ENCODE measurements around the gene TPCN2. TPM values are rescaled to one million over a fixed set of nuclear protein-coding genes. Genes with fewer than 3 reads are reported as not detected.

The TPCN2 gene
- total and polyA plus RNA-seq, 9 of the 15 experiments (the other 6 are each of a cell fraction or from before 2014, with no cell fraction given) = 0.66 to 10.2 (median 4.6) TPM

- Histone ChIP-seq H3K9ac (ENCODE audit: insufficient read depth in 1 of 2, low read depth in 2 of 2, low read length in 2 of 2) (no peak overlapping the region), H3K9me1 (ENCODE audit: control insufficient read depth, insufficient read depth, low read length) (no peaks in the 10 kb centered on the region), H3K27ac (ENCODE audit: extremely low read depth, low read depth, low read length) (no peak overlapping the region), H3K4me1 (replicated peaks in 1 of 2; ENCODE audit: control insufficient read depth in 2 of 2, insufficient read depth in 2 of 2, low read length in 2 of 2) (peaks cover 0 to 2% of the 10 kb centered on the region in 2 experiments; a peak in 1 of 5 replicates), H4K20me1 (replicated peaks; ENCODE audit: control insufficient read depth, insufficient read depth, low read length) (no peaks in the 10 kb centered on the region), H2AFZ (ENCODE audit: low read depth, low read length) (no peak overlapping the region), H3K27me3 (ENCODE audit: control insufficient read depth in 2 of 2, insufficient read depth in 2 of 2, low read length in 2 of 2) (peaks cover 2 to 19% of the 10 kb centered on the region in 2 experiments; a peak in 4 of 5 replicates), H3K4me3 (no peak overlapping the region), H3K79me2 (ENCODE audit: control insufficient read depth, insufficient read depth, low read length) (no peaks in the 10 kb centered on the region), H3K36me3 (ENCODE audit: control insufficient read depth, insufficient read depth, low read length) (no peaks in the 10 kb centered on the region), H3K9me3 (replicated peaks; ENCODE audit: control insufficient read depth, insufficient read depth, low read depth, low read length) (no peaks in the 10 kb centered on the region), H3K4me2 (ENCODE audit: insufficient read depth, low read length) (no peak overlapping the region)
- DNase-seq (ENCODE audit: extremely low read depth in 1 of 4, low spot score in 3 of 4) = no peak
- ChIA-PET CTCF (ENCODE audit: low intra/inter-chr PET ratio) (no interaction called here), POLR2A (no interaction called here)
- intact Hi-C loops (cut with micrococcal nuclease) = no loop called here
- no peak for ATAC-seq
- WGBS (ENCODE audit: insufficient coverage, low coverage, missing lambda C conversion rate) = 16% methylated on average over 8 of the region's 8 CpGs
- BruUV-seq (replicated peaks) = no TSS peak
- FAIRE-seq = no peak
- no peak for TF ChIP-seq THRA (IDR thresholded peaks at IDR 0.05)
- in situ Hi-C loops (cut with MboI) = no loop called here
Measured at GRCh38 chr11:69173925-69174581, 125.3 kb downstream of the TPCN2 start.

- intact Hi-C loops (cut with micrococcal nuclease) = no loop called here
- DNase-seq (ENCODE audit: extremely low read depth in 1 of 4, low spot score in 3 of 4) (no peak), ATAC-seq (no peak), FAIRE-seq (no peak)
- peaks cover 2 to 19% of the 10 kb centered on the region in 2 experiments; a peak in 4 of 5 replicates for H3K27me3 ChIP-seq (ENCODE audit: control insufficient read depth in 2 of 2, insufficient read depth in 2 of 2, low read length in 2 of 2)
- no peaks in the 10 kb centered on the region for H3K36me3 ChIP-seq (ENCODE audit: control insufficient read depth, insufficient read depth, low read length)
- peaks cover 0 to 4% of the 10 kb centered on the region in 2 experiments; a peak in 1 of 5 replicates for H3K4me1 ChIP-seq (replicated peaks in 1 of 2; ENCODE audit: control insufficient read depth in 2 of 2, insufficient read depth in 2 of 2, low read length in 2 of 2)
- H3K79me2 ChIP-seq (ENCODE audit: control insufficient read depth, insufficient read depth, low read length) = no peaks in the 10 kb centered on the region
- H3K27ac ChIP-seq (ENCODE audit: extremely low read depth, low read depth, low read length) = no peak overlapping the region
- BruUV-seq (replicated peaks) = no TSS peak
- ChIA-PET CTCF (ENCODE audit: low intra/inter-chr PET ratio) (no interaction called here), POLR2A (no interaction called here)
- TF ChIP-seq AFF1 (IDR thresholded peaks at IDR 0.05; ENCODE audit: low read depth in 1 of 2, partially characterized antibody in 2 of 2) (no peak), FOXM1 (IDR thresholded peaks at IDR 0.05; ENCODE audit: low read depth) (no peak), FOXM1 (CRISPR knock-in tag; IDR thresholded peaks at IDR 0.05; ENCODE audit: low read depth) (no peak)
- WGBS (ENCODE audit: insufficient coverage, low coverage, missing lambda C conversion rate) = 0% methylated on average over 2 of the region's 2 CpGs
- in situ Hi-C loops (cut with MboI) = no loop called here
- no peaks in the 10 kb centered on the region for H3K9me3 ChIP-seq (replicated peaks; ENCODE audit: control insufficient read depth, insufficient read depth, low read depth, low read length)
- no peak overlapping the region for H3K4me3 ChIP-seq
- H3K9me1 ChIP-seq (ENCODE audit: control insufficient read depth, insufficient read depth, low read length) = no peaks in the 10 kb centered on the region
- H3K9ac ChIP-seq (ENCODE audit: insufficient read depth in 1 of 2, low read depth in 2 of 2, low read length in 2 of 2) = no peak overlapping the region
- H3K4me2 ChIP-seq (ENCODE audit: insufficient read depth, low read length) = no peak overlapping the region
- H2AFZ ChIP-seq (ENCODE audit: low read depth, low read length) = no peak overlapping the region
- H4K20me1 ChIP-seq (replicated peaks; ENCODE audit: control insufficient read depth, insufficient read depth, low read length) = no peaks in the 10 kb centered on the region
Measured at GRCh38 chr11:69174841-69175240, 126.1 kb downstream of the TPCN2 start.

All from K562 (cell line).